GM19468 (cell line): ENCODE data around the gene NPVF.

Experiments
- ATAC-seq: cut with Tn5 transposase; IDR thresholded peaks from one replicate; pipeline ENCODE4 v1.9.1; 2021; ENCODE audit warnings: mild to moderate bottlenecking, moderate library complexity, moderate number of reproducible peaks; ENCODE audit not compliant: unreplicated experiment; ENCODE audit errors: extremely low read depth

Gene NPVF, protein sequence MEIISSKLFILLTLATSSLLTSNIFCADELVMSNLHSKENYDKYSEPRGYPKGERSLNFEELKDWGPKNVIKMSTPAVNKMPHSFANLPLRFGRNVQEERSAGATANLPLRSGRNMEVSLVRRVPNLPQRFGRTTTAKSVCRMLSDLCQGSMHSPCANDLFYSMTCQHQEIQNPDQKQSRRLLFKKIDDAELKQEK

DNA sequence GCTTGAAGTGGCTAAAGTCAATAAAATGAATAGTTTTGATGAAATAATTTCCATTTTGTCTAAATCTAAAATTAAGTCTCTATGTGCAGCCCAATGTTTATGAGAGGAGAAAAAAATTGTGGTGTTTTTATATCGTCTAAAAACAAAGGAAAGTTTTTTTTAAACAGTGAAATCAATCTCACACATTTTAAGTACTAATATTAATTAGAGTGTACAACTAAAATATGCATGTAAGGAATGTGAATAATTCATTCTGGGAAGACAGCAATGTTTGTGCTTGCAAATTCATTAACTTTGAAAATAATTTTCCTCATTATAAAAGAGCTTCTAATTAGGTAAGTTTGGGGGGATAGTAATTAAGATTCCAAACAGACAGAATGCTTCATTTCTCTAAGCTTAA is at the start of gene NPVF:
Gene NPVF, minus strand, starts transcription at position 101 of the 400 bp plus-strand sequence. Its CDS starts 47 bp downstream, at position 54.
- ATAC-seq = no peak

DNA sequence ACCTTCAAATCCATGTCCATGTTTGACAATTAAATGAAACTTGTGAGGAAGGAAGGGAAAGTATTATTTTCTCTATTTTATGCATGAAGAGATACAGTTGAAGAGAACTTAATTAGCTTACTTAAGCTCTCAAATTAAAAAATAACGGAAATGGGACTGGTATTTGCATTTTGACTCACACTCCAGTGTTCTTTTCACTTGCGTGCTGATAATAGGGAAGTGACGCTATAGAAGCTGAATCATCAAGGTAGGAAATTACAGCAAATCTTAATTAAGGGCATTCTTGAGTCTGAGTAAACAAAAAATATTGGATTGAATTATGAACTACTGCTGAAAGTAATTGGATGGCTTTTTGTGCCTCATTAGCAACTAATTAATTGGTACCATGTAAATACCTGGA is 44.0 kb upstream of the NPVF start:
- ATAC-seq = no peak

DNA sequence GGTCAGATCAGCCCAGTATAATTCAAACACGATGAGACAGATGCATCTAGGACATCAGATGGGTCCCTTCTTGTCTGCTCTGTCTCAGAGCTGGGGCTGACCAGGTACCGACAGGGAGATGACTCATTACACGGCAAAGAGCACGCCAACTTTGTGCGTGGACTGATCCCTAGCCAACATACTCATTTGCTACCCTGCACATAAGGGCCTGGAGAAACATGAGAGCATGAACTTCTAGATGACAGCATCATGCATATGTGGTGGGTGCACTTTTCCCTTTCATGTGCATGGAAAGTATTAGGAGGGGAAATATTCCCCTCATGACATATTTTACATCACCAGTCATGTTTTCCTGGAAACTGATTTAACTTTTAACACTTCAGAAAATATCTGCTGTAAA is 35.1 kb upstream of the NPVF start:
- ATAC-seq = no peak

DNA sequence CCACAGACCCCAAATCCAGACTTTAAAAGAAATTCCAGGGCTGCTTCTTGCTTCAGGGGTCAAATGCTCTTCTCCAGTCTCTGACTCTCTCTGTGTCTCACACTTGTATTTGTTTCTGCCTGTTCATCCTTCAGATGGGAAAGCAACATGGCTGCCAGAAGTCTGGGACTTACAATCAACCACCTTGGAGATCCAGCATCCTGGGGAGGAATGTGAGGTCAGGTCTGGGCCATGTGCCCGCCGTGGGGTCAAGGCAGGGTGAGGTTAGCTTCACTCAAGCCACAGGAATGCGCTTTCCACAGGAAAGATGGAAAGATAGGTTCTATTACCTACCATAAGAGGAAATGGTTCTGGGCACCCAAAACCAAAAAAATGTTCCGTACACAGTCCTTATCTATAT is 34.3 kb upstream of the NPVF start:
- ATAC-seq = no peak

DNA sequence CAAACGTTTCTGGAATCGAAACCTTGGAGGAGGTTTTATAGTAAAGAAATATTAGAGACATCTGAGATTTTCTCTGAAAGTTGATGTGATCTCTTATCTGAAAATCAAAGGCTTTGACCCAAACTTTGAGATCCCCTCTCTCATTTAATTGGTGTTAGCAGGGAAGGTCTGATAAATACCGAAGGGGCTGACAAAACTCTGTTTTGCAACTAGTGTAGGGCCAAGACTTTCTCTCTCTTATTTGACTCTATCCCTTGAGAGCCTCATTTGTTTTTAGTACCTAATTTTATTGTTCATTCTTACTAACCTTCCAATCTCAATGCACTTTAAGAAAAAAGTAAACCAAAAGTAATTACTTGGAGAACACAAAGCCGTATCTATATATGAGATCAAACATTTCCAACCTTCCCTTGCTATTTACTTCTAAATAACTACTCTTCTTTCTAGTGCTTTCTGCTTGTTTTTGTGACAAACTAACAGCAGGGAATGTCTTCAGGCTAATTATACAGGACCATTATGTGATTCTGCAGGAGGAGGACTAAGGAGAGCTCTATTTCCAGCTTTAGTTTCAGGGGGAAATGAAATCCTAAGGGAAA is 33.4 kb upstream of the NPVF start:
- no peak for ATAC-seq

DNA sequence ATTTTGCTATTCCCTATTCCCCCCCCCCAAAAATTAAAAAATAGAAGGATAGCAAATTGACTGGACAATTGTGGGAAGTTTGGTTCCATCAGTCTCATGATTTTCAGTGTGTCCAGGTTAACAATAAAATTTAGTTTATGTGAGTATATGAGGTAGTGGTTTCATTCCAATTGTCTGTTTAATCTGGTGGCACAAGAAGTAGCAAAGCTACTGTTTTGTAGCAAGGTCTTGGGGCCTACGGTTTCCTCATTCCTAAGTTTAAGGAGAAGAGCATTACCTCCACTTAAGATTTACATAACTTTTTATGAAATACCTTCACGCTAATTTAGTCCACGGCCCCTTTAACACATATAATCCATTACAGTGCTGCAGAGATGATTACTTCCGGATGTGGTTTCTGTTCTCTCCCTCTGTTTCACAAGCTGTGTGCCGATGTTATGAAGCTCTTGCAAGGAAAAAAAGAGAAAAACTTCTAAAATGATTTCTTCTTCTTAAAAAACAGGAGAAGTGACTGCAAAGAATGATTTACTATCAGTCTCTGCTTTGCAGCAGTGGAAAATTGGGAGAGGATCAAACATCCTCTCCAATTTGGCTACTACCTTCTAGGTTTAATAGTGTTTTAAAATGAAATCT is 32.7 kb upstream of the NPVF start:
- ATAC-seq = no peak

DNA sequence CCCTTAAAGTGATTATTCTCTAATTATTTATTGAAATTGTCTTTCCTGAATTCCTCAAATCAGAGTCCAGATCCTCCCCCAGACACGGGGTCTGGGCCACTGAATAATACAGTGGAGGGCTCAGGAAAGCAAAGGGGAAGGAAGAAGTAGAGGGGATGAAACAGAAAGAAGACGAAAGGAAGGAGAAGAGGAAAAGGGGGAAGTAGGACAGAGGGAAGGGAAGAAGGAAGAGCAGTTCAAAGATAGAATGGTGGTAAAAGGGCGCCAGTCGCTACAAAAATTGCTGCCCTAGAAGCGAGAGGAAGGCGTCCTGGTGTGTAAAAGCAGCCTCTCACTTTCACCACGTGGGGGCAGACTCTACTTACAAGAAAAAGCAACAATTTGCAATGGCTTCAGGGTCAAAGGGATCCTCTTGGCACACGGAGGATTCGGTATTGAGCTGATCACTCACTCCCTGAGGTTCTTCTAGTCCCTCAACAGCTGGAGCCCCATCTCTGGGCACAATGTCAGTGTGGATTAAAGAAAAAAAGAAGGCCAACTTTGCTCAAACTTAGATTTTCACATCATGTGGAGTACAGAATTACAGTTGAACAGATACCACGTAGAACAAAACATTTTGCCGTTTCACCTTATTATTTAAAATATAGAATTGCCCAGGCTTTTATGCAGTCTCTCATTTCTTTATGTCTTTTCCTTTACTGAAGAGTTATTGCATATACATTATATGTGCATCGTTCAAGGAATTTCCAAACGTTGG is 31.4 kb upstream of the NPVF start:
- ATAC-seq = no peak

DNA sequence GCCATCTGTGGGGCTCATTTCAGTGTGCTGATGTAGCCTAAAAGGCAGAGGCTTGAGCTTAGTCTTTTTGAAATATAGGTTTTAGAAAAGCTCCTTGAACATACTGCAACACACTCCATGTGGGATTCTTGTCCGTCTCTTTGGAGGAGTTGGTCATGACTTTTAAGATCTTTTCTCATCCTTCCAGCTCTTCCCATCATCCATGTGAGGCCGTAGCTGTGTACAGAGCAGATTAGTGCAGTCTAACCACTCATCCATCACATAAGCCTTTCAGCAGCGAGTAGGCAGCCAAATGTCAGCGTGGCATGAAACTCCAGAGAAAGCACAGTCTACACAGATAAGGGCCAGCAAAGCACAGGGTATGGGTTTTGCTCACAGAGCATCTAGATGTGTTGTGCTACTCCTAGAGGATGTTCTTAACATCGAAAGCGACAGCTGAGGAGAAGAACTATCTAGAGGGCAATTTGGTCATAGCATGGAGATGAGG is 28.1 kb upstream of the NPVF start:
- ATAC-seq = no peak

DNA sequence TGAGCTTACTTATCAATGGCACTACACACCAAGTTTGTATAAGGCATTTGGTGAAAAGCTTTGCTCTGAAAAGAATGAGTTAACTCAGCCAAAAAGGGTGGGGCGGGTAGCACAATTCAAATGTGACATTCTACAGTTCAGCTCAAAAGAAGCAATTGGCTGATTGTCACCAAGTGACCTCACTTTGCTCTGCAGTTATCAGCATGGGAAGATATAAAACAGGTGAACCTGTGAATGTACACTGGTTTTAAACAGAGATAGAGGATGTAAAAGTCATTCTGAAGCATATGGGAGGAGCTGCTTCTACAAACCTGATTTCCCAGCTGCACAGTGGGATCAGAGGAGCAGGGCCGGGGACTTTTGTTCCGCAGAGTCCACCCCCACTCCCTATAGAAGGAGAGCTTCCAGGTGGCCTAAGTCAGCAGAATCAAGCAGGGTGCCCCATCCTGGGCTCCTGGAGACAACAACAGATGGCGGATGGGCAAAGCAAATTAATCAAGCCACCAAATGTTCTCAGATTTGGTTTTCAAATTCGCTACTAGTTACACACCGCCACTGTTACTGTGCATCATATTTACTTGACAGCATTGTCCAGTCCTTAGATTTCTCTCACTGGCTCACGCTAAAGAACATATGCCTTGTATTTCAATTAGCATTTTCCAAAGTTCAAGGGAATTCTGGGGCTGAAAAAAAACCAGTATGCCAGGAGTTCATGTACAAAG is 27.5 kb upstream of the NPVF start:
- no peak for ATAC-seq

DNA sequence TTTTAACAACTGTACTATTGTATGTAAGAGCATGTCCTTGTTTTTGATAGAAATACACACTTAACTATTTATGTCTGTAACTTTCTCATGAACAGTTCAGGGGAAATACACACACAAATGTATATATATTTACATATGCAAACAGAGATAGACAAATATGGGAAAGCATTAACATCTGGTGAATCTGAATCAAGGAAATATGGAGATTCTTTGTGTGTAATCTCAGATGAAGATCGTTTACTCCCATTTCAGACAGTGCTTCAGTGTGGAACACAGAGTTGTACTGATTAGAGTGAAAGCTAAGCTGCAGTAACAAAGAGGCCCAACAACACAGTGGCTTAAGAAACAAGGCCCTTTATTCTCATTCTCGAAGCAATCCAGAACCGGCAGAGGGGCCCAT is 26.3 kb upstream of the NPVF start:
- no peak for ATAC-seq

DNA sequence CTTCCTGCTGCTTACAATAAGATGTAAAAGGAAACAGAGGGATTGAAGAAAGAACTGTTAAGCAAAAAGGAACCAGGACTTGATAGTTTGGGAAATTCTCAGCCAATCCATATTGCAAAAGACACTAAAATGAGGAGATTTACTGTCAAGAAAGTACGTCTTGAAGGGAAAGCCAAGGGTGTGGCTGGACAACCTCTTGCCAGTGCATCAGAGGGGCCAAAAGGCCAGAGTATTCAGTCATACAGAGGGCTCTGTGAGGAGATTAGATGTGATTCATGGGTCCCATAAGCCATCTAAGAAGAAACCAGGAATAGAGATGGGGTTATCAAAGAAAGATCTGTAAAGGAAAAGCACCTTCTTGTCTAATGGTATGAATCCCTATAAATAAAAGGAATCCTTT is 25.4 kb upstream of the NPVF start:
- ATAC-seq = no peak

DNA sequence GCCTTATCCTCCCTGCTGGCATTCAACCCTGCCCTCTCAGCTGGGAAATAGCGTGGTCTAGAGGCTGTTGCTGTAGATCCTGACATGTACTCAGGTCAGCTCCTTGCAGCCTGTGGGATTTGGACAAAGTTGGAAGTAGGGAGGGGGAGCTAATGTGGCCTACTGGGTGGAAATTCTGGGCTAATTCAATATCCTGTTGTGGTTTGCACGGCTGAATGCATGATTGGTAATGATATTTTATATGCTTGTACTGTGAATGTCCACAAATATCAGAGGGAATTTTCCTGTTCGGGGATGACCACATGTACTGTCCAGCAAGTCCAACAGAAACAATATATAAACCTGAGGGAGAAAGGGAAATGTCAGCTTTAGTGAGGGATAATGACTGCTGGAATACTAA is 22.1 kb upstream of the NPVF start:
- no peak for ATAC-seq

DNA sequence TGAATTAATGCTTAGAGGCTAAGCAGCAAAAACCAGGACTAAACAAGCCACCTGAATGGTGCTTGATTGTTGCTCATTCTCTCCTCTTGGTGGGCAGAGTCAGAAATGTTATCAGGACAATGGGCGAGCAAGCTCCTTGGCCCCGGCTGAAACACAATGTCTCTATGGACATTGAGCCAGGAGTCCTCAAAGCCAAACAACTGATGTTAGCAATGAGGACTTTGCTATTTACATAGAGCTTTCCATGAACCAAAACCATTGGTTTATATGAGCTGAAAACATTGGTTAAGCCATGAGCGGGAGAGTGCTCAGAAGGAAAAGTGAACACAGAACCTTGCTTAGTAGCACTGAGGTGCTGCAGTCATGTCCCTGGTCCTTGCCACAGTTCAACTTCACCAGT is 21.5 kb upstream of the NPVF start:
- ATAC-seq = no peak

DNA sequence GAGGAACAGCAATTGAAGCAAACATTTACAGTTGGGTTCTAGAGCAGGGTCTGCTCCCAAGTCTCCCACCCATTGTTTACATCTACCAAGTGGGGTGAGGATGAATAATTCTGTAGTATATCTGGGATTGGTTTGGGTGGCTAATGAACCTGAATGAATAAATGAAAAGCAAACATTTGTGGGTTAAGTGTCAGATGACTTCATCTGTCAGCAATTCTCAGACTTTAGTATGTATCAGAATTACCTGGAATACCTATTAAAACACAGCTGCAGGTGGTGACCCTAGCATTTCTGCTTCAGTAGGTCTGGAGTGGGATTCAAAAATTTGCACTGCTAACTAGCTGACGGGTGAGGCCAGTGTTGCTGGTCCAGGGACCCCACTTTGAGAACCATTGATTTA is 18.0 kb upstream of the NPVF start:
- no peak for ATAC-seq

DNA sequence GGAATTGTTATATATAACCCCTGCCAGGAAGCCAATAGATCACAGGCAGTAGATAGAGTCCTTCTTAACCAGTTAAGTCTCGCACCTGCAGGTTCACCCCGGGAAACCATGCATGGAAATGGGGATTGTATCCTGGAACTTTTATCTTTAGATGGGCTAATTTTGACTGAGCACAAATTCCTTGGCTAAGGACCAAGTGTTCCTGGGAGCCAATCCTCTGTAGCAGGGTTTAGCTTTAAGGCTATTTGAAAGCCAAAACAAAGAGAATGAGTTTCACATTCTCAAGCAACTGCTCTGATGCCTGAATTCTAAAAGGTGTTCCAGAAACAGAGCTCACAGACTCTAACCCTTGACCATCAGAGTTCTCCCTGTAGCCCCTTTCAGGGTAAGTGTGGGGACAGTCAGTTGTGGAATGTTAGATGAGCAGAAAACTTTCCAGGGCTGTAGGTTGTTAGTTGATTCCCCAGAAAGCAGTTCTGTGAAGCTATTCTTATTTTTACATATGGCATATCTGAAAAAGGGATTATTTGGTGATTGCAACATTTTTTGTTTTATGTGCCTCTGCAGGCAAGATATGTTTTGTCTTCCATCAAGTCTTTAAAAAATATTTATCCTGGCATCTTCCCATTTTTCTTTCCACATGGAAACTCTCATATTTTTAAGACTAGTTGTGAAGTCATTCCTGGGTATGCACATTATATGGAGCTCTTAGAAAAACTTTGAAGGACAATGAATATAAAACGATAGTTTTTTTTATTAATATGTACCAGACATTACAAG is 16.2 kb upstream of the NPVF start:
- ATAC-seq = no peak

DNA sequence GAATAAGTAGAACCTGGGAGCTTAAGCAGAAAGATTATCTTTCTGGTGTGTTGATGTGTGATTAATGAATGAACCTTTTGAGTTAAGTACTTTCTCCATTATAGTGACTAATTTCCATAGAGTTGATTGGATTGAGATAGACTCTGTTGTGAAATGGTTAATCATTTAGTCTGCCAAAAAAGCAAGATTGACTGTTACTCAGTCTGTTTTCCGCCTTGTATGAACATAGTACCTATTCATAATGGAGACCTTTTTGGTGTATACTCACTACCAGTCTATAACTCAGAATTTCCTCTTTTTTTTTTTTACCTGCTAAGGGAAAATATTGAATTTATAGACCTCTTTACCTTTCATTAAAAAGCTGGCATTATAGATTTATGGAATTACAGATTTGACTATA is 14.4 kb upstream of the NPVF start:
- ATAC-seq = no peak

DNA sequence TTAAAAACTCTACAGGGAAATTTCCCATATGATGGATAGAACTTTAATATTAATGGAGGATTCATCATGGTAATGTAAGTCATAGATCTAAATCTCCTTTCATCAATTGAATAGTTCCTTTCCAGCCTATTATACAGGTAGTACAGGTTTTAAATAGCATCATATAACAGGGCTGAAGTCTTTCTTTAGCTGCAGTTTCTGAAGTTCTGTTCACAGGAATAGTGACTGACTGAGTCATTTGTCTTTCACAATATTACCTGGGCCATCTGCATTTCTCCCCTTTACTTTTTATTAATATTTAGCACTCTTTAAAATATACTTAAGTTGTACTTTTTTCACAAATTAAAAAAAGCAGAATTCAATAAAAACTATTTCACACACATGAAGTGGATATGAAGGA is 12.6 kb upstream of the NPVF start:
- no peak for ATAC-seq

DNA sequence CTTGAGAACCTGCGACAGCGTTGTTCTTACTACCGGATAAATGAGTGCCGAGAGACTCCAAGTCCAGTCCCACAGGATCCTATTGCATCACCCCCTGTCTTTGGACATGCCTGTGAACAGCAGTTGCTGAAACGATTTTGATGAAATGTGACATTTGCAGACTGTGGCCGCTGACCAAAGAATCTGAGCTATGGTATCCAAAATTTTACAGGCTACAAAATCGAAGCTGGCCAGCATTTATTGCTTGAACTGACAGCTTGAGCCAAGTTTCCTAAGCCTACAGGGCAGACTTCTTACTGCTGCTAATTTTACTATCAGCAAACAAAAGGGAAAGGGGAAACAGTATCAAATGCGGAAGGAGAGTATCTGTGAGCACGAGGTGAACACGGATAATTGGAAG is 12.1 kb upstream of the NPVF start:
- no peak for ATAC-seq

DNA sequence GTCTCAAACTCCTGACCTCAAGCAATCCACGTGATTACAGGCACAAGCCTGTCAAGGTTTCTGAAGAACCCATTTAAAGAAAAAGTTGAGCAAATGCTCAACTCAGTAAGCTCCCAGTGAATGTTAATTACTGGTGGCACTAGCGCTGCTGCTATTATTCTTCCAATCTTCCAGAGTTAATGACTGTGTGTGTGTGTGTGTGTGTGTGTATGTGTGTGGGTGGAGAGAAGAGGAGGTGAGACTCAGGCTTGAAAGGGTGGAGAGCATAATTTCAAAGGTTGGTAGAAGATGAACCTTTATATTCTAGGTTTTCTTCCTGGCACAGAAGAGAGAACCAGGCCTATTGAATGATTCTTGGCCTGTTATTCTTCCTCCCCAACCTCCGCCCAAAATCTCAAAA is 11.6 kb upstream of the NPVF start:
- ATAC-seq = no peak
